HG03280 (cell line): ENCODE measurements around the gene NFE2L1.

Experiments
- ATAC-seq: cut with Tn5 transposase; IDR thresholded peaks from one replicate; pipeline ENCODE4 v1.9.1; 2021; ENCODE audit warnings: mild to moderate bottlenecking, moderate library complexity; ENCODE audit not compliant: unreplicated experiment

NFE2L1 gene

GRCh38 chr17:48046296-48046695 lies 1.9 kb upstream of the NFE2L1 start:
- ATAC-seq = no peak

GRCh38 chr17:48047113-48047740 lies 932 bp upstream of the NFE2L1 start:
- ATAC-seq = no peak

- ATAC-seq = peak; percentile 36
Observed at GRCh38 chr17:48048384-48049126, 396 bp downstream of the NFE2L1 start.

- no peak for ATAC-seq
Observed at GRCh38 chr17:48051283-48051682, 3.1 kb downstream of the NFE2L1 start.

- no peak for ATAC-seq
Observed at GRCh38 chr17:48051706-48052486, 3.7 kb downstream of the NFE2L1 start.

- ATAC-seq = no peak
Observed at GRCh38 chr17:48052956-48053757, 5.0 kb downstream of the NFE2L1 start.

- no peak for ATAC-seq
Observed at GRCh38 chr17:48053758-48054237, 5.6 kb downstream of the NFE2L1 start.

GRCh38 chr17:48054238-48055185 lies 6.4 kb downstream of the NFE2L1 start:
- ATAC-seq = no peak

GRCh38 chr17:48055531-48056245 lies 7.5 kb downstream of the NFE2L1 start:
- ATAC-seq = peak; percentile 48

- no peak for ATAC-seq
Observed at GRCh38 chr17:48056246-48056745, 8.1 kb downstream of the NFE2L1 start.

GRCh38 chr17:48056879-48057278 lies 8.7 kb downstream of the NFE2L1 start:
- no peak for ATAC-seq

- no peak for ATAC-seq
Observed at GRCh38 chr17:48057626-48058025, 9.5 kb downstream of the NFE2L1 start.

GRCh38 chr17:48058393-48059124 lies 10.4 kb downstream of the NFE2L1 start:
- ATAC-seq = no peak

- ATAC-seq = no peak
Observed at GRCh38 chr17:48059125-48059668, 11.0 kb downstream of the NFE2L1 start.

GRCh38 chr17:48060249-48060648 lies 12.1 kb downstream of the NFE2L1 start:
- no peak for ATAC-seq

- ATAC-seq = no peak
Observed at GRCh38 chr17:48062273-48062672, 14.1 kb downstream of the NFE2L1 start.

GRCh38 chr17:48064638-48065037 lies 16.5 kb downstream of the NFE2L1 start:
- ATAC-seq = no peak

GRCh38 chr17:48066192-48066591 lies 18.0 kb downstream of the NFE2L1 start:
- ATAC-seq = no peak
